Measurements from ENCODE around the gene CCDC61. TPM values are rescaled to one million over a fixed set of nuclear protein-coding genes. Genes with fewer than 3 reads are reported as not detected.

The CCDC61 gene
- total and polyA plus RNA-seq, 2 donors from 2014 or later, result 17.8 to 22.2 TPM

DNA sequence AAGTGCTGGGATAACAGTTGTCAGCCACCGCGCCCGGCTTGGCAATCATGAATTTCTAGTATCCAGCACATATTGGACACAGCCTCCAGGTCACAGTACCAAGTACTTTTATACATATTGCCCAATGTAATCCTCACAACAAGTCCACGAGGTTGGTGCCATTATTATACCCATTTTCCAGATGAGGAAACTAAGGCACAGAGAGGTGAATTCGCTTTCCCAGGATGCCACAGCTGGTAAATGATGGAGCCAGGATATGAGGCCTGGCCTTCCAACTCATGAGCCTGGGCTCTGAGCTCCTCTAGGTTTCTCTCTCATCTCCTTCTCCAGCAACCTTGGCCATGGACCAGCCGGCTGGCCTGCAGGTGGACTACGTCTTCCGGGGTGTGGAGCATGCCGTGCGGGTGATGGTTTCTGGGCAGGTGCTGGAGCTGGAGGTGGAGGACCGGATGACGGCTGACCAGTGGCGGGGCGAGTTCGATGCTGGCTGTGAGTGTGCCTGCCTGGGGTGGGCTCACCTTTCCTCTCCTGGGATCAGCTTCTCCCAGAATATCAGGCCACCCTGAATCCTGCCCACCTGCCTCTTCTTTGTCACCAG lies 7.5 kb downstream of the CCDC61 start:
- TF ChIP-seq, protein P1, sequence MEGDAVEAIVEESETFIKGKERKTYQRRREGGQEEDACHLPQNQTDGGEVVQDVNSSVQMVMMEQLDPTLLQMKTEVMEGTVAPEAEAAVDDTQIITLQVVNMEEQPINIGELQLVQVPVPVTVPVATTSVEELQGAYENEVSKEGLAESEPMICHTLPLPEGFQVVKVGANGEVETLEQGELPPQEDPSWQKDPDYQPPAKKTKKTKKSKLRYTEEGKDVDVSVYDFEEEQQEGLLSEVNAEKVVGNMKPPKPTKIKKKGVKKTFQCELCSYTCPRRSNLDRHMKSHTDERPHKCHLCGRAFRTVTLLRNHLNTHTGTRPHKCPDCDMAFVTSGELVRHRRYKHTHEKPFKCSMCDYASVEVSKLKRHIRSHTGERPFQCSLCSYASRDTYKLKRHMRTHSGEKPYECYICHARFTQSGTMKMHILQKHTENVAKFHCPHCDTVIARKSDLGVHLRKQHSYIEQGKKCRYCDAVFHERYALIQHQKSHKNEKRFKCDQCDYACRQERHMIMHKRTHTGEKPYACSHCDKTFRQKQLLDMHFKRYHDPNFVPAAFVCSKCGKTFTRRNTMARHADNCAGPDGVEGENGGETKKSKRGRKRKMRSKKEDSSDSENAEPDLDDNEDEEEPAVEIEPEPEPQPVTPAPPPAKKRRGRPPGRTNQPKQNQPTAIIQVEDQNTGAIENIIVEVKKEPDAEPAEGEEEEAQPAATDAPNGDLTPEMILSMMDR (IDR thresholded peaks at IDR 0.05; ENCODE audit: borderline replicate concordance, extremely low read depth, insufficient read depth), result no peak
- intact Hi-C loops (cut with DNase I), result no loop called here
- FAIRE-seq, result no peak

DNA sequence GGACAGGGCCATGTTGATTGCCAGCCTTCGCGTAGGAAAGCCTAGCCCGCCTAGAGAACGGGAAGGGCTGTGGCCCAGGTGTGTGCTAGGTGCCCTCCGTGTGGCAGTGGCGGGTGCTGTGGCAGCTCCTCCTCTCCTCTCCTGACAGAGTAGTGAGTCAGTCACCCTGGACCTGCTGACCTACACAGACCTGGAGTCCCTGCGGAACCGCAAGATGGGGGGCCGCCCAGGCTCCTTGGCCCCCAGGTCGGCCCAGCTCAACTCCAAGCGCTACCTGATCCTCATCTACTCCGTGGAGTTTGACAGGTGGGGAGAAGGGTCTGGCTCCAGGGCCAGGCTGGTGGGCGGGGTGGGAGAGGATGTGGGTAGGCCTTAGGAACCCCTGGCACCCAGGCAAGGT lies 11.1 kb downstream of the CCDC61 start:
- H3K27me3 ChIP-seq (ENCODE audit: control insufficient read depth, insufficient read depth, low read length), result no peaks in the 10 kb centered on the region
- DNase-seq (peak in 1 of 5 donors; percentile 51), FAIRE-seq (no peak)
- TF ChIP-seq, protein P1 (IDR thresholded peaks at IDR 0.05; ENCODE audit: borderline replicate concordance, extremely low read depth, insufficient read depth), result no peak
- no peak overlapping the region for H3K9ac ChIP-seq (ENCODE audit: low read length in 3 of 3)
- intact Hi-C loops (cut with DNase I), result no loop called here
- no peaks in the 10 kb centered on the region for H3K9me3 ChIP-seq (ENCODE audit: control insufficient read depth in 2 of 3, insufficient read depth in 1 of 3, low read length in 3 of 3)
- no peak overlapping the region for H3K4me3 ChIP-seq (ENCODE audit: low read length in 3 of 3)
- H3K4me1 ChIP-seq (ENCODE audit: control insufficient read depth in 2 of 3, insufficient read depth in 2 of 3, low read depth in 1 of 3, low read length in 3 of 3), result no peaks in the 10 kb centered on the region
- peaks cover 0 to 3% (median 0%) of the 10 kb centered on the region in 3 donors for H3K36me3 ChIP-seq (ENCODE audit: control insufficient read depth in 2 of 3, insufficient read depth in 3 of 3, low read length in 3 of 3)
- H3K27ac ChIP-seq (ENCODE audit: low read depth in 2 of 2, low read length in 2 of 2), result no peak overlapping the region

More for the DNA sequence above, 7.5 kb downstream of the CCDC61 start:
- Histone ChIP-seq H3K9ac (ENCODE audit: low read length in 3 of 3) (no peak overlapping the region), H3K27ac (ENCODE audit: low read depth in 2 of 2, low read length in 2 of 2) (no peak overlapping the region), H3K9me3 (ENCODE audit: control insufficient read depth in 2 of 3, insufficient read depth in 1 of 3, low read length in 3 of 3) (no peaks in the 10 kb centered on the region), H3K4me1 (ENCODE audit: control insufficient read depth in 2 of 3, insufficient read depth in 2 of 3, low read depth in 1 of 3, low read length in 3 of 3) (peaks cover 0 to 3% (median 0%) of the 10 kb centered on the region in 3 donors), H3K4me3 (ENCODE audit: low read length in 3 of 3) (no peak overlapping the region), H3K36me3 (ENCODE audit: control insufficient read depth in 2 of 3, insufficient read depth in 3 of 3, low read length in 3 of 3) (peaks cover 0 to 3% (median 0%) of the 10 kb centered on the region in 3 donors), H3K27me3 (ENCODE audit: control insufficient read depth, insufficient read depth, low read length) (no peaks in the 10 kb centered on the region)
- DNase-seq, result no peak

DNA sequence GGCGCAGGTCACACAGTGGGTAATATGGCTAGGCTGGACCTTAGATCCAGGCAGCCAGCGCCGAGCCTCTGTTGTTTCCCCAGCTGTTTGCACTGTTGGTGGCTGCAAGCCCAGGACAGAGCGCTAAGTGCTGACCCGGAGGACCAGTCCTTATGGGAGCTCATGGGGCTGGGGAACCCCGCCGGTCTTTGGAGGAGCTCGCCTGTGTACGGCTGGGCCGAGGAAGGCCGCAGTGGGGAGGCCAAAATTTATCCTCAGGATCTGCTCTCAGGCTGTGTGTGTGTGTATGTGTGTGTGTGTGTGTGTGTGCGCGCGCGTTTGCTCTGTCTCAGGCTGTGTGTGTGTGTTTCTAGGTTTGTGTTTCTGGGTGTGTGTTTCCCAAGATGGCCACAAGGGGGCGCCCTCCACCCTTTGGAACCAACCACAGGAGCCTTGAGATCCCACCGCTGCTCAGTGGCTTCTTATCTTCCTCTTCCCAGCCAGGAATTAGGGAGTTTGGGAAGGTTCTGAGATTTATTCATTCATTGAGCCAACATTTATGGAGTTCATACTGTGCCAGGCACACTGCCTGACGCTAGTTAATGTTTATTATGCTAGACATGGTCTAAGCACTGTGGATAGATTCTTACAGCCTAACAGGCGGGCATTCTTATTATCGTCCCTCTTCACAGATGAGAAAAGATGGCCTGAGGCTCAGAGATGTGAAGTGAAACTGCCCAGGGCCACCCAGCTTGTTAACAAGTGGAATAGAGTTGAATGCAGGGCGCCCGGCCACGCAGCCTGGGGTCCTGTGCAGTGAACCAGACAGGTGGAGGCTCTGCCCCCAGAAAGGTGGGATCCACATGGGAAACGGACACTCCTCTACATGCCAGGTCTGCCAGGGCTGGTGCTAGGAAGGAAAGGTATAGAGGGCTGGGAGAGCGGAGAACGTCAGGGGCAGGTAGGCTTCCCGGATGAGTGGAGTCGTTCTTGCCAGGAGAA lies 14.6 kb downstream of the CCDC61 start:
- no peak overlapping the region for H3K4me3 ChIP-seq (ENCODE audit: low read length in 3 of 3)
- H3K27ac ChIP-seq (ENCODE audit: low read depth in 2 of 2, low read length in 2 of 2), result no peak overlapping the region
- peak; percentile 65 to 82 (median 74) for DNase-seq
- H3K4me1 ChIP-seq (ENCODE audit: control insufficient read depth in 2 of 3, insufficient read depth in 2 of 3, low read depth in 1 of 3, low read length in 3 of 3), result peaks cover 0 to 4% (median 0%) of the 10 kb centered on the region in 3 donors
- no peak for FAIRE-seq
- intact Hi-C loops (cut with DNase I), result no loop called here
- no peaks in the 10 kb centered on the region for H3K36me3 ChIP-seq (ENCODE audit: control insufficient read depth in 2 of 3, insufficient read depth in 3 of 3, low read length in 3 of 3)
- peaks cover 3% of the 10 kb centered on the region for H3K27me3 ChIP-seq (ENCODE audit: control insufficient read depth, insufficient read depth, low read length)
- TF ChIP-seq, protein P1 (IDR thresholded peaks at IDR 0.05; ENCODE audit: borderline replicate concordance, extremely low read depth, insufficient read depth), result peak; percentile 66
- no peak overlapping the region for H3K9ac ChIP-seq (ENCODE audit: low read length in 3 of 3)
- H3K9me3 ChIP-seq (ENCODE audit: control insufficient read depth in 2 of 3, insufficient read depth in 1 of 3, low read length in 3 of 3), result no peaks in the 10 kb centered on the region
